Measurements from ENCODE around the gene DSE.

DSE gene

GRCh38 chr6:116492331-116493067, 121.8 kb downstream of the DSE start:
- no peak for TF ChIP-seq CTCF (IDR thresholded peaks at IDR 0.05; ENCODE audit: low read depth, low read length)
- in situ Hi-C loops (cut with HindIII; ENCODE audit: low sequenced_read_pairs) = no loop called here
- peak; percentile 10 for DNase-seq (ENCODE audit: low read depth, low spot score)
- H3K4me3 ChIP-seq (ENCODE audit: low read depth, low read length) = no peak overlapping the region
